GM12873 (cell line): Measurements from ENCODE around the gene MORC4.

Experiments used
- CTCF ChIP-seq: IDR thresholded peaks from 2 replicates; pipeline ENCODE4 v1.5.1; 2012; ENCODE audit warnings: low read depth, mild to moderate bottlenecking, moderate library complexity, low read length, control low read depth; ENCODE audit not compliant: insufficient read depth; ENCODE audit errors: missing control alignments

MORC4 gene

GRCh38 chrX:106931831-106932491 is 68.1 kb downstream of the MORC4 start:
- TF ChIP-seq CTCF: no peak

GRCh38 chrX:106928227-106928626 is 71.8 kb downstream of the MORC4 start:
- no peak for TF ChIP-seq CTCF

GRCh38 chrX:106927700-106928099 is 72.3 kb downstream of the MORC4 start:
- TF ChIP-seq CTCF: no peak

GRCh38 chrX:106927023-106927422 is 73.0 kb downstream of the MORC4 start:
- TF ChIP-seq CTCF: no peak

GRCh38 chrX:106921637-106922036 is 78.4 kb downstream of the MORC4 start:
- TF ChIP-seq CTCF: no peak

GRCh38 chrX:106919932-106920452 is 80.0 kb downstream of the MORC4 start, which contains the start of gene CLDN2:
CLDN2 (plus strand) TSS chrX:106920402; CDS start chrX:106928229, 7,827 bp downstream.
- no peak for TF ChIP-seq CTCF

GRCh38 chrX:106917830-106918500 is 82.0 kb downstream of the MORC4 start:
- no peak for TF ChIP-seq CTCF
